GM20000 (cell line): ENCODE results near the gene TMEM168.

Experiments
- DNase-seq: peaks from one replicate; pipeline ENCODE4 v3.0.0; 2012; ENCODE audit warnings: low spot score
- CTCF ChIP-seq: IDR thresholded peaks from 2 replicates; pipeline ENCODE4 v1.5.1; 2012; ENCODE audit warnings: mild to moderate bottlenecking, control low read depth; ENCODE audit errors: extremely low read depth, missing control alignments

The TMEM168 gene

GRCh38 chr7:112715525-112715924 lies 74.7 kb downstream of the TMEM168 start:
- no peak for DNase-seq
- TF ChIP-seq CTCF, result no peak

- no peak for DNase-seq
- no peak for TF ChIP-seq CTCF
Observed at GRCh38 chr7:112714917-112715316, 75.3 kb downstream of the TMEM168 start.
